Posterior vena cava (tissue), 2 donors: ENCODE data around the gene NPIPB4. TPM values are rescaled to one million over a fixed set of nuclear protein-coding genes. Genes with fewer than 3 reads are reported as not detected.
"Not testable (repeated sequence)": the region's sequence is repeated elsewhere in the genome, so short reads cannot be mapped to it uniquely, and the experiment has no call there.

Experiments
- DNase-seq: peaks from one replicate; pipeline ENCODE4 v3.0.0-alpha.2; 2020; ENCODE audit warnings: low spot score
- intact Hi-C, 2 donors: fragments of 100-400 bp; cut with DNase I; formaldehyde crosslinking; loops; one replicate each; pipeline versions ENCODE4 v1.14.1 to v1.14.2; 2022 to 2023
- total RNA-seq, 2 donors: library from RNA; stranded (reverse); fragmentation: NEBNext Ultra II Directional; extraction: Animal tissue kit (Norgen Biotek cat#: 25700); gene quantifications; one replicate each; pipeline ENCODE4 v1.2.1, GENCODE V29; 2021
- donor health status: DM: yes; HTN: yes; CAD: no.
- donor health status: DM: yes; HTN: yes; CAD: no.

Gene NPIPB4
- total RNA-seq, 2 donors from 2014 or later, result 121 to 148 TPM

DNA sequence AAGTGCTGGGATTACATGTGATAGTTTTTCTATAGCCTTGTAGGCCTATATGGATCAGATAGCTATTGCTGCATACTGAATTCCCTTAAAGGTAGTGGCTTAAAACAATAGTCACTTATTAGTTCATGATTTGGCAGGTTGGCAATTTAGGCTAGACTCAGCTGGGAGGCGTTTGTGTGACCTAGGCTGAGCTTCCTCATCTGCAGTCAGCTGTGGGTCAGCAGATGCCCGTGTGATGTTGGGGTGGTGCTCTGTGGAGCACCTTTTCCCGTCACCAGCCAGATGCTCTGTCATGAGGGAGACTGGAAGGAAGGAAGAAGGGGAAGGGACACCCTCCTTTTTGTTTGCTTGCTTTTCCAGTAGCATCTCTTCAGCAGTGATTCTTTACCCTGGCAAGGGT is 64.2 kb downstream of the NPIPB4 start:
- DNase-seq, intact Hi-C loops: not testable (repeated sequence)

DNA sequence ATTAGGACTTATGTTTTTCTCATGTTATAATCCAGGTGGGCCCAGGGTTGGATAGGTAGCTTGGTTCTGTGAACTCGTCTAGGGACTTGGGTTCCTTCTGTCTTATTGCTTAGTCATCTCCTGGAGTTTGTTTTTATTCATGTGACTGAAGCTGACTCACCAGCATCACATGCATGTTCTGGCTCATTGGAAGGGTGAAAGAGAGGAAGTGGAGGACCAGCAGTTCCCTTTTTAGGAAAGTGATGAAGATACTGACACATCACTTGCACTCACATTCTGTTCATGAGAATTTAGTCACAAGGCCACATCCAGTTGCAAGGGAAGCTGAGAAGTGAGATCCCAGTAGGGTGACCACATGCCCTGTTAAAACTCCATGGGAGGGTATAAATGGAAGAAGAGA is 67.0 kb downstream of the NPIPB4 start:
- intact Hi-C loops, DNase-seq: not testable (repeated sequence)

Other genes with a start within 250 kb of the NPIPB4 start
- 1 to 10 TPM; 4.3 to 8.4 TPM for gene IGSF6, start 205.1 kb downstream of the NPIPB4 start, total RNA-seq
- gene OTOA, start 193.8 kb downstream of the NPIPB4 start, total RNA-seq, result under 1 TPM; 0.32 to 0.33 TPM
- gene UQCRC2, start 95.6 kb upstream of the NPIPB4 start, total RNA-seq, result 100 to 1,000 TPM; 147 to 168 TPM
- gene PDZD9, start 143.4 kb upstream of the NPIPB4 start, total RNA-seq, result not detected
- 10 to 100 TPM; 13.3 to 16.1 TPM for gene MOSMO, start 150.4 kb upstream of the NPIPB4 start, total RNA-seq
- not detected for gene VWA3A, start 234.8 kb upstream of the NPIPB4 start, total RNA-seq